Panc1 (cell line): ENCODE measurements around the gene MYO1H. TPM values are rescaled to one million over a fixed set of nuclear protein-coding genes. Genes with fewer than 3 reads are reported as not detected.
A peak's percentile ranks its signal among the peaks of the same experiment; 100 is the strongest.

ENCODE experiments used
- ATAC-seq: fragments of 200-7000 bp; cut with Tn5 transposase; 2 replicates; pipeline ENCODE4 v1.9.1; 2020; ENCODE audit warnings: mild to moderate bottlenecking, moderate library complexity
- BruUV-seq: library from RNA; stranded (reverse); fragments of 400-500 nt; replicated peaks from 2 replicates; lab custom pipeline; 2021; lab: Mats Ljungman, UMichigan
- CTCF ChIA-PET: fragments of 300-600 bp; sonication (Branson Sonifier 250); formaldehyde crosslinking; loops from one replicate; lab custom pipeline; 2022; ENCODE audit warnings: antibody characterized with exemption; lab: Charles Lee
- POLR2A ChIA-PET: fragments of 300-600 bp; sonication (Branson Sonifier 250); formaldehyde crosslinking; loops from one replicate; lab custom pipeline; 2022; ENCODE audit warnings: antibody characterized with exemption; lab: Charles Lee
- DNase-seq: peaks from one replicate; pipeline ENCODE4 v3.0.0-alpha.2; 2010; ENCODE audit warnings: low read depth, low spot score
- H3K27ac ChIP-seq: 2 replicates; pipeline ENCODE4 v1.5.1; 2011; ENCODE audit warnings: mild to moderate bottlenecking, low read length, inconsistent platforms
- H3K27me3 ChIP-seq: fragments of 200-500 bp; sonication (Bioruptor generic); 2 replicates; pipeline ENCODE4 v1.6.0; 2014; ENCODE audit warnings: low read length, inconsistent platforms; ENCODE audit not compliant: control insufficient read depth, insufficient read depth
- H3K36me3 ChIP-seq: fragments of 200-500 bp; sonication (Bioruptor generic); 2 replicates; pipeline ENCODE4 v1.5.1; 2014; ENCODE audit warnings: inconsistent platforms, mild to moderate bottlenecking, low read length, moderate library complexity; ENCODE audit not compliant: control insufficient read depth, insufficient read depth
- H3K4me1 ChIP-seq: 2 replicates; pipeline ENCODE4 v1.5.1; 2011; ENCODE audit warnings: inconsistent platforms, mild to moderate bottlenecking, low read length, moderate library complexity; ENCODE audit not compliant: control insufficient read depth, insufficient read depth
- H3K4me3 ChIP-seq, 2 experiments: 2 replicates each; pipeline ENCODE4 v1.5.1; 2011 to 2012; ENCODE audit warnings: low read depth in 2 of 2, low read length in 2 of 2, mild to moderate bottlenecking in 2 of 2, inconsistent platforms in 1 of 2, moderate library complexity in 1 of 2
- H3K9me3 ChIP-seq: fragments of 200-500 bp; sonication (Bioruptor generic); 2 replicates; pipeline ENCODE4 v1.5.1; 2014; ENCODE audit warnings: low read depth, mild to moderate bottlenecking, inconsistent platforms, low read length, moderate library complexity; ENCODE audit not compliant: control insufficient read depth, insufficient read depth
- POLR2AphosphoS5 ChIP-seq: IDR thresholded peaks from 2 replicates; pipeline ENCODE4 v1.6.1; 2012; ENCODE audit warnings: mild to moderate bottlenecking, low read depth, low read length, moderate library complexity
- SIN3A ChIP-seq: IDR thresholded peaks from 2 replicates; pipeline ENCODE4 v1.6.1; 2012; ENCODE audit warnings: low read depth, mild to moderate bottlenecking, low read length, moderate library complexity, borderline replicate concordance; ENCODE audit not compliant: insufficient read depth
- TCF7L2 ChIP-seq: IDR thresholded peaks from 2 replicates; pipeline ENCODE4 v1.6.1; 2011; ENCODE audit warnings: mild to moderate bottlenecking, low read depth, low read length, inconsistent platforms
- in situ Hi-C: cut with HindIII; loops from 2 replicates; pipeline ENCODE4 v1.10.0; 2016; ENCODE audit warnings: low sequenced_read_pairs, low pct_unique_long_range_greater_than_20kb
- intact Hi-C: fragments of 100-400 bp; cut with micrococcal nuclease; formaldehyde crosslinking; loops from one replicate; pipeline ENCODE4 v1.10.0; 2022; ENCODE audit not compliant: unreplicated experiment
- total RNA-seq: library from RNA; stranded (reverse); gene quantifications from one replicate; pipeline ENCODE4 v1.2.1, GENCODE V29; 2021; ENCODE audit not compliant: unreplicated experiment
- TF ChIP-seq, protein P1 (sequence below), 2 experiments: IDR thresholded peaks; 2 replicates each; pipeline ENCODE4 v1.6.1; 2011 to 2012; ENCODE audit warnings: low read depth in 2 of 2, control low read depth in 1 of 2, low read length in 1 of 2, mild to moderate bottlenecking in 1 of 2, moderate library complexity in 1 of 2; ENCODE audit not compliant: insufficient read depth in 1 of 2
- TF ChIP-seq, protein P2 (sequence below): fragments of 450-650 bp; IDR thresholded peaks from 2 replicates; pipeline ENCODE4 v1.5.1; 2017; ENCODE audit warnings: mild to moderate bottlenecking

MYO1H gene
- total RNA-seq, 1 experiment from 2014 or later = not detected

DNA sequence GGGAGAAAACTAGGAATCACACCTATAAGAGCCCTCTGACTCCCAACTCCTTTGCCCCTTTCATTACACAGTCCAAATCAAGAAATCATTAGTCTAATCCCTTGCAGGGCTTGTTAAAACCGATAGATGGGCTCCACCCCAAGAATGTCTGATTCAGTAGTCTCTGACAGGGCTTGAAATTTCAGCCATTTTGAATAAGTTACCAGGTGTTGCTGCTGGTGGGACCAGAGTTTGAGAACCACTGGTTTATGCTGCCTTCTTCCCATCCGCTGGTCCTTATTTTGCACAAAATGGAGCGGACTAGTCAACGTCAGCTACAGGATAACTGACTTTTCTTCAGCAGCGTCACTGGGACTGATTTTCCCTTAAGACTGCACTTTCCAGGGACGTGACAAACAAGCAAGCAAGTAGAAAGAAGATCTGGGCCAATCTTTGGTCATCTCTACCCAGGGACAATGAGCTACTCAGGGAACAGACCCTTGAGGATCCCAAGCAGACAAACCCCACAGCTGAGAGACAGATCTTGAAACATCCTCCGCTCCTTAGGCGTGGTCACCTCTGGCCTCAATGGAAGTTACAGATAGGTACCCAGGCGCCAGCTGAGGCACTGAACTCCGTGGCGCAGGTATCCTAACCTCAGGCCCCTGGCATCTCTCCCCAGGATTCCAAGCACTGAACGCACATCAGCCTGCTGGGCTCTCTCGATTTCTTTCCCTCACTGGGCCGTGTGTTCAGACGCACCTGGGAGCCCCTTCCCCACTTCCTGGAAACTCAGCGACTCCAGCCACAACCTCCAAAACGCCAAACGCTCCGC is 128.5 kb downstream of the MYO1H start:
- Histone ChIP-seq H3K4me3 (peak overlapping the region; percentile 85 to 93), H3K27me3 (no peaks in the 10 kb centered on the region), H3K4me1 (peaks cover 21% of the 10 kb centered on the region), H3K27ac (peak overlapping the region; percentile 95), H3K9me3 (no peaks in the 10 kb centered on the region), H3K36me3 (no peaks in the 10 kb centered on the region; the same call in 1 of the 2 replicates)
- TF ChIP-seq, protein P1, sequence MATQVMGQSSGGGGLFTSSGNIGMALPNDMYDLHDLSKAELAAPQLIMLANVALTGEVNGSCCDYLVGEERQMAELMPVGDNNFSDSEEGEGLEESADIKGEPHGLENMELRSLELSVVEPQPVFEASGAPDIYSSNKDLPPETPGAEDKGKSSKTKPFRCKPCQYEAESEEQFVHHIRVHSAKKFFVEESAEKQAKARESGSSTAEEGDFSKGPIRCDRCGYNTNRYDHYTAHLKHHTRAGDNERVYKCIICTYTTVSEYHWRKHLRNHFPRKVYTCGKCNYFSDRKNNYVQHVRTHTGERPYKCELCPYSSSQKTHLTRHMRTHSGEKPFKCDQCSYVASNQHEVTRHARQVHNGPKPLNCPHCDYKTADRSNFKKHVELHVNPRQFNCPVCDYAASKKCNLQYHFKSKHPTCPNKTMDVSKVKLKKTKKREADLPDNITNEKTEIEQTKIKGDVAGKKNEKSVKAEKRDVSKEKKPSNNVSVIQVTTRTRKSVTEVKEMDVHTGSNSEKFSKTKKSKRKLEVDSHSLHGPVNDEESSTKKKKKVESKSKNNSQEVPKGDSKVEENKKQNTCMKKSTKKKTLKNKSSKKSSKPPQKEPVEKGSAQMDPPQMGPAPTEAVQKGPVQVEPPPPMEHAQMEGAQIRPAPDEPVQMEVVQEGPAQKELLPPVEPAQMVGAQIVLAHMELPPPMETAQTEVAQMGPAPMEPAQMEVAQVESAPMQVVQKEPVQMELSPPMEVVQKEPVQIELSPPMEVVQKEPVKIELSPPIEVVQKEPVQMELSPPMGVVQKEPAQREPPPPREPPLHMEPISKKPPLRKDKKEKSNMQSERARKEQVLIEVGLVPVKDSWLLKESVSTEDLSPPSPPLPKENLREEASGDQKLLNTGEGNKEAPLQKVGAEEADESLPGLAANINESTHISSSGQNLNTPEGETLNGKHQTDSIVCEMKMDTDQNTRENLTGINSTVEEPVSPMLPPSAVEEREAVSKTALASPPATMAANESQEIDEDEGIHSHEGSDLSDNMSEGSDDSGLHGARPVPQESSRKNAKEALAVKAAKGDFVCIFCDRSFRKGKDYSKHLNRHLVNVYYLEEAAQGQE (IDR thresholded peaks at IDR 0.05; ENCODE audit: insufficient read depth in 1 of 2, low read depth in 2 of 2, low read length in 1 of 2) = no peak
- no peak for TF ChIP-seq SIN3A
- TF ChIP-seq, protein P2, sequence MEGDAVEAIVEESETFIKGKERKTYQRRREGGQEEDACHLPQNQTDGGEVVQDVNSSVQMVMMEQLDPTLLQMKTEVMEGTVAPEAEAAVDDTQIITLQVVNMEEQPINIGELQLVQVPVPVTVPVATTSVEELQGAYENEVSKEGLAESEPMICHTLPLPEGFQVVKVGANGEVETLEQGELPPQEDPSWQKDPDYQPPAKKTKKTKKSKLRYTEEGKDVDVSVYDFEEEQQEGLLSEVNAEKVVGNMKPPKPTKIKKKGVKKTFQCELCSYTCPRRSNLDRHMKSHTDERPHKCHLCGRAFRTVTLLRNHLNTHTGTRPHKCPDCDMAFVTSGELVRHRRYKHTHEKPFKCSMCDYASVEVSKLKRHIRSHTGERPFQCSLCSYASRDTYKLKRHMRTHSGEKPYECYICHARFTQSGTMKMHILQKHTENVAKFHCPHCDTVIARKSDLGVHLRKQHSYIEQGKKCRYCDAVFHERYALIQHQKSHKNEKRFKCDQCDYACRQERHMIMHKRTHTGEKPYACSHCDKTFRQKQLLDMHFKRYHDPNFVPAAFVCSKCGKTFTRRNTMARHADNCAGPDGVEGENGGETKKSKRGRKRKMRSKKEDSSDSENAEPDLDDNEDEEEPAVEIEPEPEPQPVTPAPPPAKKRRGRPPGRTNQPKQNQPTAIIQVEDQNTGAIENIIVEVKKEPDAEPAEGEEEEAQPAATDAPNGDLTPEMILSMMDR = no peak
- no peak for TF ChIP-seq POLR2AphosphoS5
- TF ChIP-seq TCF7L2 = no peak
- DNase-seq (no peak), ATAC-seq (no peak; the same call in 1 of the 2 replicates)
- intact Hi-C loops (no loop called here), in situ Hi-C loops (no loop called here)
- POLR2A ChIA-PET = no interaction called here
- TSS peak; percentile 84 for BruUV-seq
- CTCF ChIA-PET = interaction anchor here (1.3 kb wide), 1 partner anchor 48 kb away, joined by 4 read pairs; no protein-coding TSS in a partner anchor

DNA sequence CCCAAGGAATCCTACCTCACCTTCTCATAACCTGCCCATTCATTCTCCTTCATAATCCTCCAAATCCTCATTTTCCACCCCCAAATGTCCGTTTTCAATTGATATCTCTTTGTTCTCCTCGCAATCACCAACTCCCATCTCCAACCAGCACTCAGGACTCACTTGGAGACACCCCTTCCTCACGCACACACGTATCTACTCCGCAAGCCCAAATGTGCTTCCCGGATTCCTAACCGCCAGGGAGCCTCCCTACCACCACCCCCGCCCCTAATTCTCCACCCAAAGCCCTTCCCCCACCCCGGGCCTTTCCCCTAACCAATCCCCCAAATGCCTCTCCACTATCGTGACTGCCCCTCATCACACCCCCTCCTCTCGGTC is 129.1 kb downstream of the MYO1H start:
- ChIA-PET CTCF (interaction anchor here (1.3 kb wide), 1 partner anchor 49 kb away, joined by 4 read pairs; no protein-coding TSS in a partner anchor), POLR2A (no interaction called here)
- in situ Hi-C loops = no loop called here
- Histone ChIP-seq H3K4me3 (peak overlapping the region; percentile 85 to 93), H3K27me3 (no peaks in the 10 kb centered on the region), H3K36me3 (no peaks in the 10 kb centered on the region; the same call in 1 of the 2 replicates), H3K9me3 (no peaks in the 10 kb centered on the region), H3K27ac (peak overlapping the region; percentile 95), H3K4me1 (peaks cover 21% of the 10 kb centered on the region)
- intact Hi-C loops = no loop called here
- BruUV-seq = no TSS peak
- ATAC-seq = peak; percentile 22; the same call in 1 of the 2 replicates
- TF ChIP-seq POLR2AphosphoS5 = no peak
- TF ChIP-seq, protein P1 (IDR thresholded peaks at IDR 0.05; ENCODE audit: insufficient read depth in 1 of 2, low read depth in 2 of 2, low read length in 1 of 2) = no peak
- TF ChIP-seq SIN3A = no peak
- TF ChIP-seq TCF7L2 = no peak
- TF ChIP-seq, protein P2 = no peak
- DNase-seq = no peak
